Activated CD8-positive, alpha-beta T cell treated with anti-CD3 and anti-CD28 coated beads, Interleukin-2, amount 10 ng/mL, durations not matched to agents 7 days and 5 days (primary cell): Measurements from ENCODE around the gene DMD. TPM values are rescaled to one million over a fixed set of nuclear protein-coding genes. Genes with fewer than 3 reads are reported as not detected.

Experiments used
- ATAC-seq: fragments of 150-1000 bp; cut with Tn5 transposase; one replicate; pipeline ENCODE4 v1.10.0; 2021; ENCODE audit warnings: moderate library complexity
- CTCF ChIA-PET: fragments of 350-600 bp; sonication (Branson Sonifier 250); formaldehyde crosslinking; loops from one replicate; lab custom pipeline; 2021; ENCODE audit warnings: antibody characterized with exemption; lab: Charles Lee
- POLR2A ChIA-PET: fragments of 350-600 bp; sonication (Branson Sonifier 250); formaldehyde crosslinking; loops from one replicate; lab custom pipeline; 2021; ENCODE audit warnings: antibody characterized with exemption; lab: Charles Lee
- DNase-seq: peaks from one replicate; pipeline ENCODE4 v3.0.0-alpha.2; 2020
- H3K27ac Mint-ChIP-seq: one replicate; pipeline ENCODE4 v1.8.0; 2021; ENCODE audit warnings: mild to moderate bottlenecking, mixed read lengths
- H3K27me3 Mint-ChIP-seq: one replicate; pipeline ENCODE4 v1.8.0; 2021; ENCODE audit warnings: low read depth, mixed read lengths
- H3K36me3 Mint-ChIP-seq: one replicate; pipeline ENCODE4 v1.8.0; 2021; ENCODE audit warnings: low read depth, mixed read lengths
- H3K4me1 Mint-ChIP-seq: one replicate; pipeline ENCODE4 v1.8.0; 2021; ENCODE audit warnings: low read depth, mixed read lengths
- H3K4me3 Mint-ChIP-seq: one replicate; pipeline ENCODE4 v1.8.0; 2021; ENCODE audit warnings: mild to moderate bottlenecking, mixed read lengths
- H3K9me3 Mint-ChIP-seq: one replicate; pipeline ENCODE4 v1.8.0; 2022; ENCODE audit warnings: mixed read lengths; ENCODE audit not compliant: insufficient read depth
- total RNA-seq, 2 experiments: library from RNA; stranded (reverse); gene quantifications; one replicate each; pipeline ENCODE4 v1.2.3, GENCODE V29; 2021

The DMD gene
- total RNA-seq, 2 experiments from 2014 or later: not detected

GRCh38 chrX:31445542-31445941 lies 1765.8 kb downstream of the DMD start:
- H3K27ac Mint-ChIP-seq: no peak overlapping the region
- no peaks in the 10 kb centered on the region for H3K4me1 Mint-ChIP-seq
- ChIA-PET POLR2A (no interaction called here), CTCF (no interaction called here)
- DNase-seq: no peak
- H3K27me3 Mint-ChIP-seq: no peaks in the 10 kb centered on the region
- no peaks in the 10 kb centered on the region for H3K36me3 Mint-ChIP-seq
- no peak for ATAC-seq
- H3K9me3 Mint-ChIP-seq: no peaks in the 10 kb centered on the region
- H3K4me3 Mint-ChIP-seq: no peak overlapping the region

GRCh38 chrX:31443654-31444053 lies 1767.7 kb downstream of the DMD start:
- Mint-ChIP-seq H3K27me3 (no peaks in the 10 kb centered on the region), H3K9me3 (no peaks in the 10 kb centered on the region), H3K4me3 (no peak overlapping the region), H3K27ac (no peak overlapping the region), H3K36me3 (no peaks in the 10 kb centered on the region), H3K4me1 (no peaks in the 10 kb centered on the region)
- CTCF ChIA-PET: no interaction called here
- POLR2A ChIA-PET: no interaction called here
- ATAC-seq: no peak
- no peak for DNase-seq

GRCh38 chrX:31440546-31440945 lies 1770.8 kb downstream of the DMD start:
- Mint-ChIP-seq H3K36me3 (no peaks in the 10 kb centered on the region), H3K4me3 (no peak overlapping the region), H3K27ac (no peak overlapping the region), H3K4me1 (no peaks in the 10 kb centered on the region), H3K27me3 (no peaks in the 10 kb centered on the region), H3K9me3 (no peaks in the 10 kb centered on the region)
- DNase-seq (no peak), ATAC-seq (no peak)
- POLR2A ChIA-PET: no interaction called here
- CTCF ChIA-PET: no interaction called here

GRCh38 chrX:31436424-31436823 lies 1774.9 kb downstream of the DMD start:
- H3K27ac Mint-ChIP-seq: no peak overlapping the region
- no peaks in the 10 kb centered on the region for H3K9me3 Mint-ChIP-seq
- H3K4me3 Mint-ChIP-seq: no peak overlapping the region
- ChIA-PET POLR2A (no interaction called here), CTCF (no interaction called here)
- no peak for ATAC-seq
- no peaks in the 10 kb centered on the region for H3K36me3 Mint-ChIP-seq
- DNase-seq: no peak
- no peaks in the 10 kb centered on the region for H3K27me3 Mint-ChIP-seq
- no peaks in the 10 kb centered on the region for H3K4me1 Mint-ChIP-seq

- ATAC-seq (no peak), DNase-seq (no peak)
- no peaks in the 10 kb centered on the region for H3K4me1 Mint-ChIP-seq
- ChIA-PET CTCF (no interaction called here), POLR2A (no interaction called here)
- H3K9me3 Mint-ChIP-seq: no peaks in the 10 kb centered on the region
- no peak overlapping the region for H3K27ac Mint-ChIP-seq
- no peak overlapping the region for H3K4me3 Mint-ChIP-seq
- no peaks in the 10 kb centered on the region for H3K36me3 Mint-ChIP-seq
- H3K27me3 Mint-ChIP-seq: no peaks in the 10 kb centered on the region
These were observed 1775.8 kb downstream of the DMD start for GRCh38 chrX:31435592-31435991.

- Mint-ChIP-seq H3K4me3 (no peak overlapping the region), H3K27me3 (no peaks in the 10 kb centered on the region), H3K36me3 (no peaks in the 10 kb centered on the region), H3K27ac (no peak overlapping the region), H3K9me3 (no peaks in the 10 kb centered on the region), H3K4me1 (no peaks in the 10 kb centered on the region)
- no peak for DNase-seq
- POLR2A ChIA-PET: no interaction called here
- ATAC-seq: no peak
- CTCF ChIA-PET: no interaction called here
These were observed 1777.5 kb downstream of the DMD start for GRCh38 chrX:31433856-31434255.

GRCh38 chrX:31429915-31430314 lies 1781.4 kb downstream of the DMD start:
- ATAC-seq (no peak), DNase-seq (no peak)
- no peak overlapping the region for H3K27ac Mint-ChIP-seq
- no peaks in the 10 kb centered on the region for H3K36me3 Mint-ChIP-seq
- H3K27me3 Mint-ChIP-seq: no peaks in the 10 kb centered on the region
- H3K9me3 Mint-ChIP-seq: no peaks in the 10 kb centered on the region
- H3K4me3 Mint-ChIP-seq: no peak overlapping the region
- H3K4me1 Mint-ChIP-seq: no peaks in the 10 kb centered on the region
- POLR2A ChIA-PET: no interaction called here
- CTCF ChIA-PET: no interaction called here

GRCh38 chrX:31423609-31424189 lies 1787.7 kb downstream of the DMD start:
- no peak overlapping the region for H3K27ac Mint-ChIP-seq

GRCh38 chrX:31421441-31421840 lies 1789.9 kb downstream of the DMD start:
- ChIA-PET CTCF (no interaction called here), POLR2A (no interaction called here)
- Mint-ChIP-seq H3K4me1 (no peaks in the 10 kb centered on the region), H3K27me3 (no peaks in the 10 kb centered on the region), H3K4me3 (no peak overlapping the region), H3K9me3 (no peaks in the 10 kb centered on the region), H3K36me3 (no peaks in the 10 kb centered on the region), H3K27ac (no peak overlapping the region)
- no peak for DNase-seq
- no peak for ATAC-seq

More at GRCh38 chrX:31423609-31424189, 1787.7 kb downstream of the DMD start:
- Mint-ChIP-seq H3K27me3 (no peaks in the 10 kb centered on the region), H3K4me3 (no peak overlapping the region), H3K36me3 (no peaks in the 10 kb centered on the region), H3K9me3 (no peaks in the 10 kb centered on the region), H3K4me1 (no peaks in the 10 kb centered on the region)
- ChIA-PET POLR2A (no interaction called here), CTCF (interaction anchor here (1.1 to 1.6 kb wide), 3 partner anchors 210 to 387 kb away, joined by 4 to 7 read pairs (median 5); no protein-coding TSS in a partner anchor)
- no peak for DNase-seq
- no peak for ATAC-seq

- ChIA-PET CTCF (no interaction called here), POLR2A (no interaction called here)
- H3K9me3 Mint-ChIP-seq: no peaks in the 10 kb centered on the region
- H3K4me1 Mint-ChIP-seq: no peaks in the 10 kb centered on the region
- no peak overlapping the region for H3K4me3 Mint-ChIP-seq
- no peaks in the 10 kb centered on the region for H3K27me3 Mint-ChIP-seq
- no peaks in the 10 kb centered on the region for H3K36me3 Mint-ChIP-seq
- DNase-seq (no peak), ATAC-seq (no peak)
- H3K27ac Mint-ChIP-seq: no peak overlapping the region
These were observed 1790.6 kb downstream of the DMD start for GRCh38 chrX:31420711-31421151.

- CTCF ChIA-PET: no interaction called here
- Mint-ChIP-seq H3K27ac (no peak overlapping the region), H3K36me3 (no peaks in the 10 kb centered on the region), H3K4me1 (no peaks in the 10 kb centered on the region), H3K9me3 (no peaks in the 10 kb centered on the region), H3K4me3 (no peak overlapping the region), H3K27me3 (no peaks in the 10 kb centered on the region)
- DNase-seq: no peak
- no peak for ATAC-seq
- POLR2A ChIA-PET: no interaction called here
These were observed 1791.0 kb downstream of the DMD start for GRCh38 chrX:31420302-31420701.

GRCh38 chrX:31397119-31397518 lies 1814.2 kb downstream of the DMD start:
- DNase-seq: no peak
- Mint-ChIP-seq H3K4me1 (no peaks in the 10 kb centered on the region), H3K36me3 (no peaks in the 10 kb centered on the region), H3K27me3 (no peaks in the 10 kb centered on the region), H3K27ac (no peak overlapping the region), H3K9me3 (no peaks in the 10 kb centered on the region), H3K4me3 (no peak overlapping the region)
- no peak for ATAC-seq
- CTCF ChIA-PET: no interaction called here
- POLR2A ChIA-PET: no interaction called here

GRCh38 chrX:31392513-31392912 lies 1818.8 kb downstream of the DMD start:
- H3K36me3 Mint-ChIP-seq: no peaks in the 10 kb centered on the region
- DNase-seq (no peak), ATAC-seq (no peak)
- H3K9me3 Mint-ChIP-seq: no peaks in the 10 kb centered on the region
- H3K4me1 Mint-ChIP-seq: no peaks in the 10 kb centered on the region
- POLR2A ChIA-PET: no interaction called here
- no peak overlapping the region for H3K27ac Mint-ChIP-seq
- no peak overlapping the region for H3K4me3 Mint-ChIP-seq
- no peaks in the 10 kb centered on the region for H3K27me3 Mint-ChIP-seq
- CTCF ChIA-PET: no interaction called here
